ENCODE data around the gene PCDHGB4. TPM values are rescaled to one million over a fixed set of nuclear protein-coding genes. Genes with fewer than 3 reads are reported as not detected.
A peak's percentile ranks its signal among the peaks of the same experiment; 100 is the strongest.
"Not testable (repeated sequence)": the region's sequence is repeated elsewhere in the genome, so short reads cannot be mapped to it uniquely, and the experiment has no call there.

Gene PCDHGB4
- total and polyA plus RNA-seq, 2 experiments from 2014 or later, result 5.0 to 6.8 TPM

GRCh38 chr5:141343242-141343952 is 44.1 kb upstream of the PCDHGB4 start, which contains the start of gene PCDHGA3:
Gene PCDHGA3 (plus strand): TSS chr5:141343829. CDS start chr5:141344034, 205 bp downstream.
- no peaks in the 10 kb centered on the region for H3K27me3 ChIP-seq (replicated peaks; ENCODE audit: insufficient read depth)
- H3K9me3 ChIP-seq (ENCODE audit: low read depth), result no peaks in the 10 kb centered on the region
- H4K20me1 ChIP-seq (ENCODE audit: insufficient read depth), result no peaks in the 10 kb centered on the region
- peak within 1 kb of the TSS; percentile 70 for H2AFZ ChIP-seq
- peak within 1 kb of the TSS; percentile 54 for H3K4me2 ChIP-seq (ENCODE audit: unreplicated experiment)
- peak within 1 kb of the TSS; percentile 71 for H3K4me3 ChIP-seq
- peak; percentile 83 for DNase-seq
- WGBS, 2 experiments (ENCODE audit: low coverage in 1 of 2, low lambda C conversion rate in 2 of 2, missing lambda C conversion rate in 2 of 2), result 19 to 22% methylated on average over 9 of the region's 9 CpGs
- in situ Hi-C loops (cut with MboI), result no loop called here
- H3K9me2 ChIP-seq (ENCODE audit: insufficient read depth), result no peaks in the 10 kb centered on the region
- H3K36me3 ChIP-seq (ENCODE audit: low read depth), result no peaks in the 10 kb centered on the region
- H3K79me2 ChIP-seq (ENCODE audit: insufficient read depth), result no peaks in the 10 kb centered on the region
- H3K4me1 ChIP-seq (ENCODE audit: insufficient read depth), result no peaks in the 10 kb centered on the region
- peak within 1 kb of the TSS; percentile 73 for H3K9ac ChIP-seq
- peak within 1 kb of the TSS; percentile 61 for H3K27ac ChIP-seq
- no peaks in the 10 kb centered on the region for H3F3A ChIP-seq (ENCODE audit: insufficient read depth)
- TF ChIP-seq EZH2phosphoT487 (IDR thresholded peaks at IDR 0.05; ENCODE audit: insufficient read depth, low read depth) (no peak), EZH2 (IDR thresholded peaks at IDR 0.05; ENCODE audit: insufficient read depth, poor library complexity, severe bottlenecking) (no peak)

DNA sequence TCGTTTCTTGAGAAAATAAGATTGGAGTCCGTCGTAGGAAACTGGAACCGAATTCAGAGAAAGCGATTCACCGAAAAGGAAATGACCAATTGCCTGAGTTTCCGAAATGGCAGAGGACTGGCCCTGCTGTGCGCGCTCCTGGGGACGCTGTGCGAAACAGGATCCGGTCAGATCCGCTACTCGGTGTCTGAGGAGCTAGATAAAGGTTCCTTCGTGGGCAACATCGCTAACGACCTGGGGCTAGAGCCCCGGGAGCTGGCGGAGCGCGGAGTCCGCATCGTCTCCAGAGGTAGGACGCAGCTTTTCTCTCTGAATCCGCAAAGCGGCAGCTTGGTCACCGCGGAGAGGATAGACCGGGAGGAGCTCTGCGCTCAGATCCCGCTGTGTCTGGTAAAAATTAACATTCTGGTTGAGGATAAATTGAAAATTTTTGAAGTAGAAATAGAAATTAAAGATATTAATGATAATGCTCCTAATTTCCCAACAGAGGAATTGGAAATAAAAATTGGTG is 43.5 kb upstream of the PCDHGB4 start:
- 16 to 24% methylated on average over 31 of the region's 31 CpGs for WGBS, 2 experiments (ENCODE audit: low coverage in 1 of 2, low lambda C conversion rate in 2 of 2, missing lambda C conversion rate in 2 of 2)
- no peaks in the 10 kb centered on the region for H3F3A ChIP-seq (ENCODE audit: insufficient read depth)
- no peaks in the 10 kb centered on the region for H3K36me3 ChIP-seq (ENCODE audit: low read depth)
- no peaks in the 10 kb centered on the region for H4K20me1 ChIP-seq (ENCODE audit: insufficient read depth)
- peak overlapping the region; percentile 54 for H3K4me2 ChIP-seq (ENCODE audit: unreplicated experiment)
- no peak for TF ChIP-seq EZH2 (IDR thresholded peaks at IDR 0.05; ENCODE audit: insufficient read depth, poor library complexity, severe bottlenecking)
- TF ChIP-seq EZH2phosphoT487 (IDR thresholded peaks at IDR 0.05; ENCODE audit: insufficient read depth, low read depth), result no peak
- H3K4me1 ChIP-seq (ENCODE audit: insufficient read depth), result no peaks in the 10 kb centered on the region
- peak overlapping the region; percentile 70 for H2AFZ ChIP-seq
- peak overlapping the region; percentile 61 for H3K27ac ChIP-seq
- in situ Hi-C loops (cut with MboI), result no loop called here
- H3K9ac ChIP-seq, result peak overlapping the region; percentile 73
- H3K4me3 ChIP-seq, result peak overlapping the region; percentile 71
- no peaks in the 10 kb centered on the region for H3K27me3 ChIP-seq (replicated peaks; ENCODE audit: insufficient read depth)
- H3K9me2 ChIP-seq (ENCODE audit: insufficient read depth), result no peaks in the 10 kb centered on the region
- H3K79me2 ChIP-seq (ENCODE audit: insufficient read depth), result no peaks in the 10 kb centered on the region
- no peak for DNase-seq
- no peaks in the 10 kb centered on the region for H3K9me3 ChIP-seq (ENCODE audit: low read depth)

- no peak for DNase-seq
- H3K9me2 ChIP-seq (ENCODE audit: insufficient read depth), result no peaks in the 10 kb centered on the region
- H3K79me2 ChIP-seq (ENCODE audit: insufficient read depth), result no peaks in the 10 kb centered on the region
- H3K36me3 ChIP-seq (ENCODE audit: low read depth), result no peaks in the 10 kb centered on the region
- H2AFZ ChIP-seq, result no peak overlapping the region
- no peak overlapping the region for H3K4me2 ChIP-seq (ENCODE audit: unreplicated experiment)
- H3K4me1 ChIP-seq (ENCODE audit: insufficient read depth), result no peaks in the 10 kb centered on the region
- no peaks in the 10 kb centered on the region for H4K20me1 ChIP-seq (ENCODE audit: insufficient read depth)
- in situ Hi-C loops (cut with MboI), result no loop called here
- TF ChIP-seq EZH2 (IDR thresholded peaks at IDR 0.05; ENCODE audit: insufficient read depth, poor library complexity, severe bottlenecking) (no peak), EZH2phosphoT487 (IDR thresholded peaks at IDR 0.05; ENCODE audit: insufficient read depth, low read depth) (no peak)
- H3K9ac ChIP-seq, result no peak overlapping the region
- H3K27me3 ChIP-seq (replicated peaks; ENCODE audit: insufficient read depth), result no peaks in the 10 kb centered on the region
- H3K9me3 ChIP-seq (ENCODE audit: low read depth), result no peaks in the 10 kb centered on the region
- no peak overlapping the region for H3K27ac ChIP-seq
- no peak overlapping the region for H3K4me3 ChIP-seq
- 30 to 34% methylated on average over 20 of the region's 20 CpGs for WGBS, 2 experiments (ENCODE audit: low coverage in 1 of 2, low lambda C conversion rate in 2 of 2, missing lambda C conversion rate in 2 of 2)
- no peaks in the 10 kb centered on the region for H3F3A ChIP-seq (ENCODE audit: insufficient read depth)
Measured at GRCh38 chr5:141345327-141345726, 42.2 kb upstream of the PCDHGB4 start.

GRCh38 chr5:141346017-141346416 is 41.5 kb upstream of the PCDHGB4 start:
- H3K27me3 ChIP-seq (replicated peaks; ENCODE audit: insufficient read depth); H3K27ac ChIP-seq; H2AFZ ChIP-seq; H3K4me1 ChIP-seq (ENCODE audit: insufficient read depth); H3K9me2 ChIP-seq (ENCODE audit: insufficient read depth); H3K4me2 ChIP-seq (ENCODE audit: unreplicated experiment); H3K4me3 ChIP-seq; H3K36me3 ChIP-seq (ENCODE audit: low read depth); DNase-seq; H3K9ac ChIP-seq; H3K79me2 ChIP-seq (ENCODE audit: insufficient read depth); H3F3A ChIP-seq (ENCODE audit: insufficient read depth); in situ Hi-C loops (cut with MboI); H4K20me1 ChIP-seq (ENCODE audit: insufficient read depth); H3K9me3 ChIP-seq (ENCODE audit: low read depth): not testable (repeated sequence)
- 49% methylated on average over 24 to 25 of the region's 35 CpGs for WGBS, 2 experiments (ENCODE audit: low coverage in 1 of 2, low lambda C conversion rate in 2 of 2, missing lambda C conversion rate in 2 of 2)

Measured in GM23248 (cell line).